Measurements from ENCODE around the gene DEPDC4. TPM values are rescaled to one million over a fixed set of nuclear protein-coding genes. Genes with fewer than 3 reads are reported as not detected.
"Not testable (repeated sequence)": the region's sequence is repeated elsewhere in the genome, so short reads cannot be mapped to it uniquely, and the experiment has no call there.

The DEPDC4 gene
- polyA plus RNA-seq, 6 donors from 2014 or later, result 0.62 to 2.0 (median 1.2) TPM; not detected in 2

DNA sequence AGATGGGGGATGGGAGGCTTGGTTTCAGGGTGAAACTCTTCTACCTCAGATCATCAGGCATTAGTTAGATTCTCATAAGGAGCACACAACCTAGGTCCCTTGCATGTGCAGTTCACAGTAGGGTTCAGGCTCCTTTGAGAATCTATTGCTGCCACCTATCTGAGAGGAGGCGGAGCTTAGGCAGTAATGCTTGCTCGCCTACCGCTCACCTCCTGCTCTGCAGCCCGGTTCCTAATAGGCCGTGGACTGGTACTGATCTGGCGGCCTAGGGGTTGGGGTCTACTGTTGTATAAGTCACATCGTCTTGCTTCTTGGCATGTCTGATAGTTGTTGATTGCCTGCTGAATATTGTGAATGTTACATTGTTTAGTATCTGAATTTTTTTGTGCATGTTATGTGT, 12.3 kb upstream of the DEPDC4 start:
- ATAC-seq (ENCODE audit: low read depth in 2 of 2) (no peak), DNase-seq (no peak)
- Mint-ChIP-seq H3K4me3 (peak overlapping the region in 1 of 8 donors; percentile 25), H3K27me3 (no peaks in the 10 kb centered on the region), H3K9me3 (no peaks in the 10 kb centered on the region), H3K27ac (peak overlapping the region in 1 of 6 donors; percentile 2), H3K4me1 (peaks cover 4 to 18% (median 12%) of the 10 kb centered on the region in 3 donors), H3K36me3 (peaks cover 0 to 3% of the 10 kb centered on the region in 2 donors)

DNA sequence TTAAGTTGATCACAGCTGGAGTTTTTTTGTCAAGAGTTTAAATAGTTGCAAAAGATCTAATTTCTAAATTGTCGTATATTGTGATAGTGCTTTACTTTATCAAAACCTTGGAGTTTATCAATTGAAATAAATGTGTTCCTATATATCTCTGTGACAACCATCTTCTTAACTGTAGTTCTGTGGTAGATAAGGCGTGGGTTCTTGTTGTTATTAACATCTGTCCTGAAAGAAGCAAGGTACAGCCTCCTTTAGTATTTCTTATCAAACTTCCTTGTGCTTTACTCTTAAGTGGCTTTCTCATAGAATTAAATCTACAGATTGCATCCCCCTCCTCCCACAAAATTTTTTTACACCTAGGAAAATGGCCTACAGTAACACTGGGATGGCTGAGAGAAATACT, 7.4 kb upstream of the DEPDC4 start:
- H3K4me1 Mint-ChIP-seq, result peaks cover 13 to 39% (median 20%) of the 10 kb centered on the region in 3 donors
- DNase-seq (no peak), ATAC-seq (ENCODE audit: low read depth in 2 of 2) (no peak)
- no peak overlapping the region for H3K4me3 Mint-ChIP-seq
- no peaks in the 10 kb centered on the region for H3K9me3 Mint-ChIP-seq
- no peaks in the 10 kb centered on the region for H3K27me3 Mint-ChIP-seq
- H3K36me3 Mint-ChIP-seq, result no peaks in the 10 kb centered on the region
- peak overlapping the region in 2 of 6 donors; percentile 29 to 44 for H3K27ac Mint-ChIP-seq

- Mint-ChIP-seq H3K27ac (no peak overlapping the region), H3K36me3 (no peaks in the 10 kb centered on the region), H3K4me3 (no peak overlapping the region), H3K9me3 (no peaks in the 10 kb centered on the region), H3K27me3 (no peaks in the 10 kb centered on the region), H3K4me1 (peaks cover 19 to 44% (median 25%) of the 10 kb centered on the region in 3 donors)
- ATAC-seq (ENCODE audit: low read depth in 2 of 2) (no peak), DNase-seq (no peak)
Measured at GRCh38 chr12:100273782-100274181, 6.9 kb upstream of the DEPDC4 start.

GRCh38 chr12:100268835-100269564, 2.1 kb upstream of the DEPDC4 start:
- H3K27me3 Mint-ChIP-seq, result no peaks in the 10 kb centered on the region
- no peak for DNase-seq

GRCh38 chr12:100267603-100268281, 863 bp upstream of the DEPDC4 start:
- DNase-seq (no peak), ATAC-seq (ENCODE audit: low read depth in 2 of 2) (no peak)
- Mint-ChIP-seq H3K27me3 (no peaks in the 10 kb centered on the region), H3K9me3 (no peaks in the 10 kb centered on the region), H3K4me1 (peaks cover 18 to 29% (median 26%) of the 10 kb centered on the region in 3 donors), H3K27ac (peak overlapping the region; percentile 39 to 99 (median 92)), H3K36me3 (no peaks in the 10 kb centered on the region), H3K4me3 (peak overlapping the region; percentile 95 to 100 (median 98))

More at GRCh38 chr12:100268835-100269564, 2.1 kb upstream of the DEPDC4 start:
- Mint-ChIP-seq H3K36me3 (no peaks in the 10 kb centered on the region), H3K4me1 (peaks cover 28 to 36% (median 31%) of the 10 kb centered on the region in 3 donors), H3K4me3 (peak overlapping the region; percentile 2 to 99 (median 96)), H3K9me3 (no peaks in the 10 kb centered on the region), H3K27ac (peak overlapping the region in 5 of 6 donors; percentile 5 to 97 (median 10))
- no peak for ATAC-seq (ENCODE audit: low read depth in 2 of 2)

- Mint-ChIP-seq H3K9me3 (no peaks in the 10 kb centered on the region), H3K4me1 (peaks cover 15 to 29% (median 26%) of the 10 kb centered on the region in 3 donors), H3K4me3 (peak overlapping the region; percentile 95 to 100 (median 98)), H3K36me3 (no peaks in the 10 kb centered on the region), H3K27ac (peak overlapping the region; percentile 95 to 99 (median 98)), H3K27me3 (no peaks in the 10 kb centered on the region)
- ATAC-seq (ENCODE audit: low read depth in 2 of 2) (peak; percentile 75 to 78), DNase-seq (no peak)
Measured at GRCh38 chr12:100266585-100266834, 369 bp downstream of the DEPDC4 start.

DNA sequence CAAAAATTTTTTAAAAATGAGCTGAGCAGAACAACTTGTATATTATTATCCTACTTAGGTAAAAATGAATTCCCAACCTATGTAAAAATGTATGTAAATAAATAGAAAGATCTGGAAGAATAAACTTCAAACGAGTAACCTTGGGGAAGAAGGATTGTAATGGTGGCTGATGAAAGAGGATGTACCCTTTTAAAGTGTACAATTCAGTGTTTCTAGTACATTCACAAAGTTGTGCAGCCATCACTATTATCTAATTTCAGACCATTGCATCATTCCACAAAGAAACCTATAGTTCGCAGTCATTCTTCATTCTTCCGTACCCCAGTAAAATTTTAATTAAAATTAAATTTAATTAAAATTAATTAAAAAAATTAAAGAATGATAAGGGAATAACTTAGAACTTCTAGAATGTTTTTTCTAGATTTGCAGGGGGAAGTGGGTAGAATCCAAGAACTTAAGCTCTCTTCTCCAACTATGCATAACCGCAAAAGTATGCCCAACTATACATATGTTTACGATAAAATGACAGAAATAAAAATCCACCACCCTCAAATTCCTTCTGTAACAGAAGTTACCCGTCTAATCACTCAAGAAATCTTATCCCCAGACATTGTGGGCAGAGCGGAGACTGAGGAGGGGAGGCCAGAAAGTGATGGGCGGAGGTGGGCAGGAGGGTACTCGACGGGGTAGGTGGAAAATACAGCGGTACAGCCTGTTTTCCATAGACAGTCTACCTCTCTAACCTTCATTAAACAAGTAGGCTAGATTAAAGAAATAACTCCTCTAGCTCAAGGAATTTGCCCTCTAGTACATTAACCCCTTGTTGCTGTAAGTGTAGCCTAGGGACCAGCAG, 921 bp downstream of the DEPDC4 start:
- H3K27ac Mint-ChIP-seq, result peak overlapping the region in 5 of 6 donors; percentile 19 to 99 (median 97)
- peaks cover 0 to 4% (median 0%) of the 10 kb centered on the region in 3 donors for H3K27me3 Mint-ChIP-seq

DNA sequence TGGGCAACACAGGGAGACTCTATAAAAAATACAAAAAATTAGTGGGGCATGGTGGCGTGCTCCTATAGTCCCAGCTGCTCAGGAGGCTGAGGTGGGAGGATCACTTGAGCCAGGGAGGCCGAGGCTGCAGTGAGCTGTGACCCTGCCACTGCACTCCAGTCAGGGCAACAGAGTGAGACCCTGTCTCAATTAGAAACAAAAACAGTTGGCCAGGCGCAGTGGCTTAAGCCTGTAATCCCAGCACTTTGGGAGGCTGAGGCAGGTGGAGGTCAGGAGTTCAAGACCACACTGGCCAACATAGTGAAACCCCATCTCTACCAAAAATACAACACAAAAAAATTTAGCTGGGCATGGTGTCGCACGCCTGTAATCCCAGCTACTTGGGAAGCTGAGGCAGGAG, 1.8 kb downstream of the DEPDC4 start:
- not testable (repeated sequence) for H3K36me3 Mint-ChIP-seq; DNase-seq; H3K27me3 Mint-ChIP-seq; ATAC-seq (ENCODE audit: low read depth in 2 of 2); H3K9me3 Mint-ChIP-seq
- H3K4me1 Mint-ChIP-seq, result peaks cover 12 to 29% (median 21%) of the 10 kb centered on the region in 3 donors
- H3K27ac Mint-ChIP-seq, result peak overlapping the region in 1 of 6 donors; percentile 90
- H3K4me3 Mint-ChIP-seq, result peak overlapping the region in 2 of 8 donors; percentile 47 to 95

More for the DNA sequence above, 921 bp downstream of the DEPDC4 start:
- H3K4me1 Mint-ChIP-seq, result peaks cover 15 to 29% (median 24%) of the 10 kb centered on the region in 3 donors
- H3K4me3 Mint-ChIP-seq, result peak overlapping the region; percentile 95 to 100 (median 98)
- no peaks in the 10 kb centered on the region for H3K9me3 Mint-ChIP-seq
- ATAC-seq (ENCODE audit: low read depth in 2 of 2) (no peak), DNase-seq (no peak)
- no peaks in the 10 kb centered on the region for H3K36me3 Mint-ChIP-seq

DNA sequence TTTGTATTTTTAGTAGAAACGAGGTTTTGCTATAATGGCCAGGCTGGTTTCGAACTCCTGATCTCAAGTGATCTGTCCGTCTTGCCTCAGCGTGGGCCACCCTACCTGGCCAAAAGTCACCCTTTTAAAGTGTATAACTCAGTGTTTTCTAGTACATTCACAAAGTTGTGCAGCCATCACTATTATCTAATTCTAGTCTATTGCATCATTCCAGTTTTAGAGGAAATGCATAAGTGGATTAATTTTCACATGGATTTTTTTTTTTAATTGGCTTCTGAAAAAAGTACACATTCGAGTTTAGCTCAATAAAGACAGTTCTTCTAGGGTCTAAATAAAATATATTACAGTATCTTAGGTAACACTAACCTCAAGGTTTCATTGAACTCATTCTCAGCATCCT, 3.7 kb downstream of the DEPDC4 start:
- Mint-ChIP-seq H3K36me3 (no peaks in the 10 kb centered on the region), H3K27me3 (peaks cover 0 to 4% (median 0%) of the 10 kb centered on the region in 3 donors), H3K4me1 (peaks cover 4 to 14% (median 6%) of the 10 kb centered on the region in 3 donors), H3K27ac (no peak overlapping the region), H3K4me3 (no peak overlapping the region), H3K9me3 (no peaks in the 10 kb centered on the region)
- DNase-seq (no peak), ATAC-seq (ENCODE audit: low read depth in 2 of 2) (no peak)

- peak overlapping the region in 1 of 8 donors; percentile 2 for H3K4me3 Mint-ChIP-seq
Measured at GRCh38 chr12:100258127-100258526, 8.8 kb downstream of the DEPDC4 start.

GRCh38 chr12:100254876-100255275, 12.0 kb downstream of the DEPDC4 start:
- no peak for DNase-seq
- H3K36me3 Mint-ChIP-seq, result no peaks in the 10 kb centered on the region
- no peaks in the 10 kb centered on the region for H3K27me3 Mint-ChIP-seq
- no peak overlapping the region for H3K27ac Mint-ChIP-seq
- H3K4me3 Mint-ChIP-seq, result no peak overlapping the region
- ATAC-seq (ENCODE audit: low read depth in 2 of 2), result no peak
- no peaks in the 10 kb centered on the region for H3K4me1 Mint-ChIP-seq
- H3K9me3 Mint-ChIP-seq, result no peaks in the 10 kb centered on the region

More at GRCh38 chr12:100258127-100258526, 8.8 kb downstream of the DEPDC4 start:
- ATAC-seq (ENCODE audit: low read depth in 2 of 2) (no peak), DNase-seq (no peak)
- Mint-ChIP-seq H3K27ac (peak overlapping the region in 3 of 6 donors; percentile 9 to 67 (median 15)), H3K27me3 (peaks cover 0 to 4% (median 0%) of the 10 kb centered on the region in 3 donors), H3K36me3 (no peaks in the 10 kb centered on the region), H3K9me3 (no peaks in the 10 kb centered on the region), H3K4me1 (no peaks in the 10 kb centered on the region)

- H3K27me3 Mint-ChIP-seq, result no peaks in the 10 kb centered on the region
- no peaks in the 10 kb centered on the region for H3K36me3 Mint-ChIP-seq
- ATAC-seq (ENCODE audit: low read depth in 2 of 2) (no peak), DNase-seq (no peak)
- no peaks in the 10 kb centered on the region for H3K4me1 Mint-ChIP-seq
- H3K9me3 Mint-ChIP-seq, result no peaks in the 10 kb centered on the region
- no peak overlapping the region for H3K4me3 Mint-ChIP-seq
- H3K27ac Mint-ChIP-seq, result no peak overlapping the region
Measured at GRCh38 chr12:100253437-100253836, 13.4 kb downstream of the DEPDC4 start.

DNA sequence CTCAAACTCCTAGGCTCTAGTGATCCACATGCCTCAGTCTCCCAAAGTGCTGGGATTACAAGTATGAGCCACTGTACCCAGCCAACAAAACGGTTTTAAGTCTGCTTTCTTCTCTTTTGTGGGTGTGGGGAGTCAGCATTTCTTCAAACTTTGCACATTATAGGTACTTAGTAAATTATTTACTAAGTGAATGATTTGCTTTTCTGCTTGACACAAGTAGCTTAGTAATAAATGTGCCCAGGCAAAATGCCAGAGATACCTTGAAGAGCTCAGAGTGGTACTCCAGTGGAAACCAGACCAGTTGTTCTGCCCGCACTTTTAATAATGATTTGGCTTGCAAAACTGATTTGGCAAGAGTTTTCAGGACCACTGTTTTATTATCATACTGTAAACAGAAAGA, 15.0 kb downstream of the DEPDC4 start:
- Mint-ChIP-seq H3K27me3 (no peaks in the 10 kb centered on the region), H3K27ac (no peak overlapping the region), H3K4me3 (no peak overlapping the region), H3K36me3 (no peaks in the 10 kb centered on the region), H3K4me1 (no peaks in the 10 kb centered on the region), H3K9me3 (no peaks in the 10 kb centered on the region)
- DNase-seq (no peak), ATAC-seq (ENCODE audit: low read depth in 2 of 2) (no peak)
